ENCODE data around the gene ACOT8. TPM values are rescaled to one million over a fixed set of nuclear protein-coding genes. Genes with fewer than 3 reads are reported as not detected.

Gene ACOT8
- total and polyA plus RNA-seq, 10 of the 15 experiments (the other 5 are each of a cell fraction or from before 2014, with no cell fraction given): 5.1 to 47.9 (median 31.8) TPM

- ChIA-PET POLR2A (interaction anchor here (0.6 to 2.3 kb wide), 16 partner anchors 9 to 92 kb away, joined by 3 to 16 read pairs (median 3); partner anchors contain the start of genes ACOT8, CTSA, NEURL2 and PCIF1), RAD21 (ENCODE audit: unreplicated experiment) (interaction anchor here (0.9 to 2.3 kb wide), 7 partner anchors 9 to 110 kb away, joined by 3 to 25 read pairs (median 6); partner anchors contain the start of genes ACOT8, CTSA, NEURL2 and PCIF1), CTCF (interaction anchor here (0.6 to 3.2 kb wide), 10 partner anchors 9 to 131 kb away, joined by 3 to 38 read pairs (median 4); partner anchors contain the start of genes CTSA and NEURL2), SMC1A (ENCODE audit: uncharacterized antibody, unreplicated experiment) (interaction anchor here (0.9 to 2.3 kb wide), 7 partner anchors 9 to 90 kb away, joined by 3 to 10 read pairs (median 5); partner anchors contain the start of genes ACOT8, CTSA, NEURL2 and ZSWIM3)
- Histone ChIP-seq H3K4me2 (ENCODE audit: control insufficient read depth, insufficient read depth) (peak within 1 kb of the TSS; percentile 86), H3K79me2 (ENCODE audit: control insufficient read depth, insufficient read depth, low read length) (peaks cover 15% of the 10 kb centered on the region), H3K4me1 (ENCODE audit: control insufficient read depth, insufficient read depth, low read length) (peaks cover 12% of the 10 kb centered on the region), H3K36me3 (ENCODE audit: control insufficient read depth in 2 of 2, insufficient read depth in 2 of 2, low read length in 1 of 2) (peaks cover 7 to 13% of the 10 kb centered on the region in 2 experiments; a peak in 2 of 4 replicates), H3K27me3 (replicated peaks in 1 of 2; ENCODE audit: control insufficient read depth in 2 of 2, insufficient read depth in 2 of 2, low read length in 1 of 2) (no peaks in the 10 kb centered on the region), H3K4me3 (peak within 1 kb of the TSS; percentile 84), H4K20me1 (ENCODE audit: control insufficient read depth, insufficient read depth) (no peaks in the 10 kb centered on the region), H2AFZ (ENCODE audit: control insufficient read depth, low read depth, low read length) (peak within 1 kb of the TSS; percentile 71), H3K9ac (ENCODE audit: control insufficient read depth, insufficient read depth, low read length) (peak within 1 kb of the TSS; percentile 85), H3K9me3 (replicated peaks; ENCODE audit: control insufficient read depth, insufficient read depth, low read length) (no peaks in the 10 kb centered on the region), H3K27ac (ENCODE audit: control insufficient read depth, insufficient read depth) (peak within 1 kb of the TSS; percentile 73)
- FAIRE-seq (peak; percentile 100), ATAC-seq (peak; percentile 100), DNase-seq (ENCODE audit: low read depth, low spot score) (peak; percentile 99)
- in situ Hi-C loops (cut with MboI) (no loop called here), intact Hi-C loops (cut with micrococcal nuclease; ENCODE audit: unreplicated experiment) (no loop called here)
- WGBS (ENCODE audit: insufficient coverage, insufficient replicate concordance, low lambda C conversion rate, missing lambda C conversion rate): under 1% methylated on average over 23 of the region's 23 CpGs
- BruUV-seq (replicated peaks): TSS peak; percentile 83
- TF ChIP-seq, protein P1, sequence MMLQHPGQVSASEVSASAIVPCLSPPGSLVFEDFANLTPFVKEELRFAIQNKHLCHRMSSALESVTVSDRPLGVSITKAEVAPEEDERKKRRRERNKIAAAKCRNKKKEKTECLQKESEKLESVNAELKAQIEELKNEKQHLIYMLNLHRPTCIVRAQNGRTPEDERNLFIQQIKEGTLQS (IDR thresholded peaks at IDR 0.05; ENCODE audit: borderline replicate concordance, extremely low read depth, low read depth, low read length): no peak
- no peak for TF ChIP-seq ZNF384 (IDR thresholded peaks at IDR 0.05; ENCODE audit: borderline replicate concordance, low read depth, low read length)
- TF ChIP-seq STAT3 (IDR thresholded peaks at IDR 0.05; ENCODE audit: low read depth, low read length): no peak
- peak; percentile 94 for TF ChIP-seq SKIL (IDR thresholded peaks at IDR 0.05; ENCODE audit: low read depth, poor library complexity, severe bottlenecking)
- no peak for TF ChIP-seq NRF1 (conservative IDR thresholded peaks at IDR 0.05; ENCODE audit: low read depth, low read length)
- peak; percentile 88 for TF ChIP-seq PML (IDR thresholded peaks at IDR 0.05; ENCODE audit: low read length)
- peak; percentile 62; the same call in 1 of the 2 replicates for TF ChIP-seq SREBF1 (IDR thresholded peaks at IDR 0.05; ENCODE audit: low read length)
- no peak for TF ChIP-seq PRDM15 (CRISPR knock-in tag; IDR thresholded peaks at IDR 0.05)
- TF ChIP-seq SIN3A (IDR thresholded peaks at IDR 0.05; ENCODE audit: low read depth, low read length): peak; percentile 78
- no peak for TF ChIP-seq MEF2A (IDR thresholded peaks at IDR 0.05; ENCODE audit: insufficient read depth, low read depth, low read length)
- TF ChIP-seq SPI1 (IDR thresholded peaks at IDR 0.05; ENCODE audit: borderline replicate concordance, insufficient read depth, low read depth, low read length): no peak
- peak; percentile 46; the same call in 1 of the 3 replicates for TF ChIP-seq POU2F2 (IDR thresholded peaks at IDR 0.05; ENCODE audit: borderline replicate concordance, low read depth, low read length)
- no peak for TF ChIP-seq ZBTB33 (IDR thresholded peaks at IDR 0.05)
- no peak for TF ChIP-seq FOXK2 (IDR thresholded peaks at IDR 0.05)
Measured at GRCh38 chr20:45880988-45881788, 24.0 kb upstream of the ACOT8 start, which contains the start of gene ZSWIM1. Gene ZSWIM1, plus strand, starts transcription at chr20:45881227. Its CDS starts 1,366 bp downstream, at chr20:45882593.

Data from GM12878 (cell line).